HepG2 (cell line): Measurements from ENCODE around the gene SEPTIN10. TPM values are rescaled to one million over a fixed set of nuclear protein-coding genes. Genes with fewer than 3 reads are reported as not detected.

Experiments used
- ARHGAP35 ChIP-seq: sonication (generic); formaldehyde crosslinking; IDR thresholded peaks from 2 replicates; pipeline ENCODE4 v1.9.0; 2022; ENCODE audit warnings: mild to moderate bottlenecking, inconsistent platforms, moderate library complexity, missing genetic modification reagents, borderline replicate concordance
- MAF1 ChIP-seq: sonication (generic); formaldehyde crosslinking; IDR thresholded peaks from 2 replicates; pipeline ENCODE4 v1.5.0; 2020; ENCODE audit warnings: missing genetic modification reagents, borderline replicate concordance
- MIER3 ChIP-seq: IDR thresholded peaks from 2 replicates; pipeline ENCODE4 v1.6.1; 2016; ENCODE audit warnings: missing compliant biosample characterization, borderline replicate concordance
- MTA1 ChIP-seq: sonication (generic); formaldehyde crosslinking; IDR thresholded peaks from 2 replicates; pipeline ENCODE4 v1.4.0; 2020; ENCODE audit warnings: missing genetic modification reagents, mild to moderate bottlenecking, borderline replicate concordance
- MYNN ChIP-seq: sonication (generic); formaldehyde crosslinking; IDR thresholded peaks from 2 replicates; pipeline ENCODE4 v1.4.0; 2020; ENCODE audit warnings: mild to moderate bottlenecking, low read depth, missing genetic modification reagents
- PITX1 ChIP-seq: sonication (generic); formaldehyde crosslinking; IDR thresholded peaks from 2 replicates; pipeline ENCODE4 v1.5.1; 2020; ENCODE audit warnings: mild to moderate bottlenecking, missing genetic modification reagents
- REXO4 ChIP-seq: sonication (generic); formaldehyde crosslinking; IDR thresholded peaks from 2 replicates; pipeline ENCODE4 v1.8.0; 2022; ENCODE audit warnings: missing genetic modification reagents, mild to moderate bottlenecking, borderline replicate concordance
- SOX13 ChIP-seq, 3 experiments: fragments of 450-650 bp in 1 of 3; sonication (generic) in 1 of 3; formaldehyde crosslinking in 1 of 3; IDR thresholded peaks in 2 of 3; conservative IDR thresholded peaks in 1 of 3; 2 replicates each; pipeline versions ENCODE4 v1.5.0 to v1.6.1; 2016 to 2020; ENCODE audit warnings: antibody characterized with exemption in 1 of 3, mild to moderate bottlenecking in 1 of 3, missing compliant biosample characterization in 1 of 3, missing genetic modification reagents in 1 of 3, moderate library complexity in 1 of 3
- ZBTB14 ChIP-seq: sonication (generic); formaldehyde crosslinking; IDR thresholded peaks from 2 replicates; pipeline ENCODE4 v1.4.0; 2020; ENCODE audit warnings: missing genetic modification reagents
- ZC3H4 ChIP-seq: sonication (generic); formaldehyde crosslinking; IDR thresholded peaks from 2 replicates; pipeline ENCODE4 v1.4.0; 2020; ENCODE audit warnings: missing genetic modification reagents, borderline replicate concordance
- ZNF12 ChIP-seq: sonication (generic); formaldehyde crosslinking; IDR thresholded peaks from 2 replicates; pipeline ENCODE4 v1.5.0; 2020; ENCODE audit warnings: missing genetic modification reagents
- ZNF260 ChIP-seq: sonication (generic); formaldehyde crosslinking; IDR thresholded peaks from 2 replicates; pipeline ENCODE4 v1.4.0; 2020; ENCODE audit warnings: missing genetic modification reagents, low read depth, mild to moderate bottlenecking, borderline replicate concordance
- ZNF275 ChIP-seq: sonication (generic); formaldehyde crosslinking; IDR thresholded peaks from 2 replicates; pipeline ENCODE4 v1.8.0; 2022; ENCODE audit warnings: missing genetic modification reagents, mild to moderate bottlenecking, inconsistent platforms, borderline replicate concordance
- ZNF30 ChIP-seq: sonication (generic); formaldehyde crosslinking; IDR thresholded peaks from 2 replicates; pipeline ENCODE4 v1.5.0; 2020; ENCODE audit warnings: mild to moderate bottlenecking, missing genetic modification reagents
- ZNF431 ChIP-seq: sonication (generic); formaldehyde crosslinking; IDR thresholded peaks from 2 replicates; pipeline ENCODE4 v1.9.0; 2022; ENCODE audit warnings: missing genetic modification reagents, low read depth, mild to moderate bottlenecking, borderline replicate concordance
- ZNF530 ChIP-seq: sonication (generic); formaldehyde crosslinking; IDR thresholded peaks from 2 replicates; pipeline ENCODE4 v1.5.0; 2020; ENCODE audit warnings: low read depth, mild to moderate bottlenecking, missing genetic modification reagents
- ZNF691 ChIP-seq: sonication (generic); formaldehyde crosslinking; IDR thresholded peaks from 2 replicates; pipeline ENCODE4 v1.4.0; 2020; ENCODE audit warnings: missing genetic modification reagents, low read depth, mild to moderate bottlenecking, borderline replicate concordance
- polyA plus RNA-seq, 8 experiments: library from polyadenylated mRNA; depleted of rRNA in 3 of 8; stranded (reverse) in 7 of 8; unstranded in 1 of 8; fragments of >200 nt; fragmentation: Illumina TruSeq in 4 of 8; extraction: Trizol in 4 of 8; gene quantifications; 2 replicates each; pipeline versions ENCODE4 v1.2.1 to v1.2.3, GENCODE V29; 2011 to 2016; ENCODE audit warnings: low read depth in 4 of 8, missing spikeins in 1 of 8, mixed read lengths in 1 of 8; ENCODE audit not compliant: insufficient read depth in 1 of 8
- total RNA-seq, 5 experiments: library from RNA; depleted of rRNA; stranded (reverse); fragments of >200 nt; fragmentation: Illumina TruSeq; extraction: Trizol; gene quantifications; 2 replicates each; pipeline ENCODE4 v1.2.3, GENCODE V29; 2016; ENCODE audit warnings: low read depth in 1 of 5
- TF ChIP-seq, protein P1 (sequence below): sonication (generic); formaldehyde crosslinking; IDR thresholded peaks from 2 replicates; pipeline ENCODE4 v1.5.0; 2020; ENCODE audit warnings: mild to moderate bottlenecking, missing genetic modification reagents
- TF ChIP-seq, protein P2 (sequence below): sonication (generic); formaldehyde crosslinking; IDR thresholded peaks from 2 replicates; pipeline ENCODE4 v1.4.0; 2020; ENCODE audit warnings: missing genetic modification reagents, borderline replicate concordance

Gene SEPTIN10
- total and polyA plus RNA-seq, 2 of the 13 experiments (the other 11 are each of a cell fraction or from before 2014, with no cell fraction given) = 45.8 to 67.5 TPM

DNA sequence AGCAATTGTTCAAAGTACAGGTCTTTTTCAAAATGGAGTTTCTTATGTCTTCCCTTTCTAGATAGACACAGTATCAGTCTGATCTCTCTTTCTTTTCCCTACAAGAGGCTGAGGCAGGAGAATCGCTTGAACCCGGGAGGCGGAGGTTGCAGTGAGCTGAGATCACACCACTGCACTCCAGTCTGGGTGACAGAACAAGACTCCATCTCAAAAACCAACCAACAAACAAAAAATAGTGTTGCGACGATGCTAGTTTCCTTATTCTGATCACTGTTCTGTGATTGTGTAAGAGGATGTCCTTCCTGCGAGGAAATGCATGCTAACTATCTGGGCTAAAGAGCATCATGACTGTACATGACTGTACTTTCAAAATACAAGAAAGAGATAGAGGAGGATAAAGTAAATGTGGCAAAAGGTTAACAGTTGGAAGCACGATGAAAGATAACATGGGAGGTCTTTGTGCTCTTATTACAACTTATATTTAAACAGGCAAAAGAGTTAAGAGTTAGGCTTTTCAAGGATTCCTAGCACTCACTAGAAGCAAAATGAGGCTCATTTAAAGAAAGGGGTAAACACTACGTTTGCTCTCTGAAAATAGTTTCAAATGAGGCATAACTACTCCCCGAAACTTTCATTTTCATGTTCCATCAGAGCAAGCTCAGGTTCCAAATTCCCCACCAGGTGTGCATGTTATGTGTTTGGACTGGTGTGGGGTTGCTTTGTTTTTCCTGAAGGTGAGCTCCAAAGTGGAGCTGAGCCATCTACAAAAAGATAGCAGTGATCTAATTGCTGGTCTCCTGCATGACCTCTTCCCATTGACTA is 24.2 kb upstream of the SEPTIN10 start (continued):
- TF ChIP-seq ZNF30 (CRISPR knock-in tag) (no peak), MTA1 (no peak), ZNF431 (CRISPR knock-in tag) (no peak), ZNF275 (no peak), ZNF691 (CRISPR knock-in tag) (no peak), MIER3 (CRISPR knock-in tag) (no peak), ZNF260 (CRISPR knock-in tag) (no peak), MYNN (CRISPR knock-in tag) (no peak), PITX1 (CRISPR knock-in tag) (no peak), ARHGAP35 (no peak), ZBTB14 (CRISPR knock-in tag) (no peak), REXO4 (no peak), SOX13 (IDR thresholded peaks at IDR 0.05) (0 out of 2 replicates have a peak, but pooled peaks have one; percentile 9), SOX13 (CRISPR knock-in tag; conservative IDR thresholded peaks at IDR 0.05 in 1 of 2, IDR thresholded peaks at IDR 0.05 in 1 of 2) (peak in 1 of 2 experiments; percentile 63; a peak in 1 of 4 replicates), ZNF12 (CRISPR knock-in tag) (no peak), ZC3H4 (CRISPR knock-in tag) (no peak), ZNF530 (CRISPR knock-in tag) (no peak), MAF1 (CRISPR knock-in tag) (no peak)
- TF ChIP-seq, protein P1, sequence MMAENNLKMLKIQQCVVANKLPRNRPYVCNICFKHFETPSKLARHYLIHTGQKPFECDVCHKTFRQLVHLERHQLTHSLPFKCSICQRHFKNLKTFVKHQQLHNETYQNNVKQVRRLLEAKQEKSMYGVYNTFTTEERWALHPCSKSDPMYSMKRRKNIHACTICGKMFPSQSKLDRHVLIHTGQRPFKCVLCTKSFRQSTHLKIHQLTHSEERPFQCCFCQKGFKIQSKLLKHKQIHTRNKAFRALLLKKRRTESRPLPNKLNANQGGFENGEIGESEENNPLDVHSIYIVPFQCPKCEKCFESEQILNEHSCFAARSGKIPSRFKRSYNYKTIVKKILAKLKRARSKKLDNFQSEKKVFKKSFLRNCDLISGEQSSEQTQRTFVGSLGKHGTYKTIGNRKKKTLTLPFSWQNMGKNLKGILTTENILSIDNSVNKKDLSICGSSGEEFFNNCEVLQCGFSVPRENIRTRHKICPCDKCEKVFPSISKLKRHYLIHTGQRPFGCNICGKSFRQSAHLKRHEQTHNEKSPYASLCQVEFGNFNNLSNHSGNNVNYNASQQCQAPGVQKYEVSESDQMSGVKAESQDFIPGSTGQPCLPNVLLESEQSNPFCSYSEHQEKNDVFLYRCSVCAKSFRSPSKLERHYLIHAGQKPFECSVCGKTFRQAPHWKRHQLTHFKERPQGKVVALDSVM (CRISPR knock-in tag) = peak; percentile 56
- TF ChIP-seq, protein P2, sequence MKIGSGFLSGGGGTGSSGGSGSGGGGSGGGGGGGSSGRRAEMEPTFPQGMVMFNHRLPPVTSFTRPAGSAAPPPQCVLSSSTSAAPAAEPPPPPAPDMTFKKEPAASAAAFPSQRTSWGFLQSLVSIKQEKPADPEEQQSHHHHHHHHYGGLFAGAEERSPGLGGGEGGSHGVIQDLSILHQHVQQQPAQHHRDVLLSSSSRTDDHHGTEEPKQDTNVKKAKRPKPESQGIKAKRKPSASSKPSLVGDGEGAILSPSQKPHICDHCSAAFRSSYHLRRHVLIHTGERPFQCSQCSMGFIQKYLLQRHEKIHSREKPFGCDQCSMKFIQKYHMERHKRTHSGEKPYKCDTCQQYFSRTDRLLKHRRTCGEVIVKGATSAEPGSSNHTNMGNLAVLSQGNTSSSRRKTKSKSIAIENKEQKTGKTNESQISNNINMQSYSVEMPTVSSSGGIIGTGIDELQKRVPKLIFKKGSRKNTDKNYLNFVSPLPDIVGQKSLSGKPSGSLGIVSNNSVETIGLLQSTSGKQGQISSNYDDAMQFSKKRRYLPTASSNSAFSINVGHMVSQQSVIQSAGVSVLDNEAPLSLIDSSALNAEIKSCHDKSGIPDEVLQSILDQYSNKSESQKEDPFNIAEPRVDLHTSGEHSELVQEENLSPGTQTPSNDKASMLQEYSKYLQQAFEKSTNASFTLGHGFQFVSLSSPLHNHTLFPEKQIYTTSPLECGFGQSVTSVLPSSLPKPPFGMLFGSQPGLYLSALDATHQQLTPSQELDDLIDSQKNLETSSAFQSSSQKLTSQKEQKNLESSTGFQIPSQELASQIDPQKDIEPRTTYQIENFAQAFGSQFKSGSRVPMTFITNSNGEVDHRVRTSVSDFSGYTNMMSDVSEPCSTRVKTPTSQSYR = no peak
